GM12872 (cell line): Measurements from ENCODE around the gene YBEY.

Experiments
- TF ChIP-seq, protein P1 (sequence below): IDR thresholded peaks from 3 replicates; pipeline ENCODE4 v1.5.1; 2011; ENCODE audit warnings: low read depth, mild to moderate bottlenecking, low read length, moderate library complexity; ENCODE audit not compliant: insufficient read depth

Gene YBEY, protein sequence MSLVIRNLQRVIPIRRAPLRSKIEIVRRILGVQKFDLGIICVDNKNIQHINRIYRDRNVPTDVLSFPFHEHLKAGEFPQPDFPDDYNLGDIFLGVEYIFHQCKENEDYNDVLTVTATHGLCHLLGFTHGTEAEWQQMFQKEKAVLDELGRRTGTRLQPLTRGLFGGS

GRCh38 chr21:46285761-46286647 lies at the start of gene YBEY:
YBEY (plus strand) TSS chr21:46286342; CDS start chr21:46286914, 572 bp downstream.
- TF ChIP-seq, protein P1, sequence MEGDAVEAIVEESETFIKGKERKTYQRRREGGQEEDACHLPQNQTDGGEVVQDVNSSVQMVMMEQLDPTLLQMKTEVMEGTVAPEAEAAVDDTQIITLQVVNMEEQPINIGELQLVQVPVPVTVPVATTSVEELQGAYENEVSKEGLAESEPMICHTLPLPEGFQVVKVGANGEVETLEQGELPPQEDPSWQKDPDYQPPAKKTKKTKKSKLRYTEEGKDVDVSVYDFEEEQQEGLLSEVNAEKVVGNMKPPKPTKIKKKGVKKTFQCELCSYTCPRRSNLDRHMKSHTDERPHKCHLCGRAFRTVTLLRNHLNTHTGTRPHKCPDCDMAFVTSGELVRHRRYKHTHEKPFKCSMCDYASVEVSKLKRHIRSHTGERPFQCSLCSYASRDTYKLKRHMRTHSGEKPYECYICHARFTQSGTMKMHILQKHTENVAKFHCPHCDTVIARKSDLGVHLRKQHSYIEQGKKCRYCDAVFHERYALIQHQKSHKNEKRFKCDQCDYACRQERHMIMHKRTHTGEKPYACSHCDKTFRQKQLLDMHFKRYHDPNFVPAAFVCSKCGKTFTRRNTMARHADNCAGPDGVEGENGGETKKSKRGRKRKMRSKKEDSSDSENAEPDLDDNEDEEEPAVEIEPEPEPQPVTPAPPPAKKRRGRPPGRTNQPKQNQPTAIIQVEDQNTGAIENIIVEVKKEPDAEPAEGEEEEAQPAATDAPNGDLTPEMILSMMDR = peak; percentile 34; the same call in 2 of the 3 replicates

DNA sequence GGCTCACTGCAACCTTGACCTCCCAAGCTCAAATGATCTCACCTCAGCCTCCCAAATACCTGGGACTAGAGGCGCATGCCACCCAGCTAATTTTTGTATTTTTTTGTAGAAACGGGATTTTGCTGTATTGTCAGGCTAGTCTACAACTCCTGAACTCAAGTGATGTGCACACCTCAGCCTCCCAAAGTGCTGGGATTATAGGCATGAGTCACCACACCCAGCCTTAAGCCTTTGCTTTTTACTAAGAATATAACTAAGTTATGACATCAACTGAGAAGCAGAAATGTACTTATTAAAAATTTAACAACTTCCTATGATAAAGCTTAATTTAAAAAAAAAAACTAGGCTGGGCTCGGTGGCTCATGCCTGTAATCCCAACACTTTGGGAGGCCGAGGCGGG lies 48.7 kb upstream of the YBEY start:
- TF ChIP-seq, protein P1 = no peak

DNA sequence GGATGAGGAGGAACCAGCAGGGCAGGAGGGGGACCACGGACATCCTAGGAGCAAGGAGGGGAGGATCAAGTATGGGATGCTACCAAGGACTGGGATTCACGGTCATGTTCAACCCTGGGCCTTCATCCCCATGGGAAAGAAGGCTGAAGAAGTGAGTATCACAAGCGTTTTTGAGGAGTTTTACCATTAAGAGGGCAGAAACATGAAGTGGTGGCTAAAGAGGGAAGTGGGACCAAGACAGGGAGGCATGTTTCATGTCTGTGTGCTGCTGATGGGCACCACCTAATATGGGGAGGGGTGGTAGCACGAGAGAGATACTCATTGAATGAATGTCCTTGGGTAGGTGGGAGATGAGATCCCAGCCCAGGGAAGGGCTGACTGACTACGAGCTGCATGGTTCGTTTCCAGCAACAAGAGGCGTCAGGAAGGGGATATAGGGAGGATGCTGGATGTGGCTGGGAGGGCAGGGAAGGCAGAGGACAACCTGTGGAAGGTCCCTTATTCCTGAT lies 46.3 kb upstream of the YBEY start:
- TF ChIP-seq, protein P1 = no peak

DNA sequence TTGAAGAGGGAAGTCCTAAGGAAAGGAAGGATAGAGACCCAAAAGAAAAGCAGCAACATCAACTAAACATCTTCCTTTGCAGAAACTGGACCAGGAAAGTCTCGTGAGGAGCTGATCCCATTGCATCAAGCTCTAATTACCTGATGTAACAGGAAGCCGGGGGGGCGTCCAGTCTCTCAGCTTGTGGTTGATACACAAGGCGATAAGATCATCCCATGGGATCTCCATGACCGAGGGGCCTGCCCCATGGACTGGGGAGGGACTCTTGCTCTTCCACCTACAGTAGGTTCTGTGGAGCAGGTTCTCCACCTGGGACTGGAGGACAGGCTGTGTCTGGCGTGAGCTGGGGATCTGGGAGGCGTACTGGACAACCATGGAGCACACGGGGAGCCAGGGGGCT lies 42.8 kb upstream of the YBEY start:
- TF ChIP-seq, protein P1 = no peak

DNA sequence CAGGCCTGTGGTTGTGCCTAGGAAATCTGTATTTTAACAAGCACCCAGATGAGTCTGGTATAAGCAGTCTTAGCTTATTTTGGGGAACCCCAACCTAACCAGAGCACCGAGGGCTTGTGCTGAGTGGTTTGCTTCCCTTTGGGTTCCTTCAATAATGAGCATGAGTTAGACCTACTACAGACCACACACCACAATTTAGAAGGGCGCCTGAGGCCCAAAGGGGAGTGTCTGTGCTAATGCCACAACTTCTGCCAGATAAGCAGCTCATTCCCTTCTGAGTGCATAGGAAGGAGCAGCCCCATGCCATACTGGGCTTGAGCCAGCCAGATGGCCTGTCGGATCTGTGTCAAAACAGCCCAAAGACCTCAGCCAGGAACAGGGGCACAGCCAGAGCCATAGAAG lies 42.2 kb upstream of the YBEY start:
- TF ChIP-seq, protein P1 = no peak

DNA sequence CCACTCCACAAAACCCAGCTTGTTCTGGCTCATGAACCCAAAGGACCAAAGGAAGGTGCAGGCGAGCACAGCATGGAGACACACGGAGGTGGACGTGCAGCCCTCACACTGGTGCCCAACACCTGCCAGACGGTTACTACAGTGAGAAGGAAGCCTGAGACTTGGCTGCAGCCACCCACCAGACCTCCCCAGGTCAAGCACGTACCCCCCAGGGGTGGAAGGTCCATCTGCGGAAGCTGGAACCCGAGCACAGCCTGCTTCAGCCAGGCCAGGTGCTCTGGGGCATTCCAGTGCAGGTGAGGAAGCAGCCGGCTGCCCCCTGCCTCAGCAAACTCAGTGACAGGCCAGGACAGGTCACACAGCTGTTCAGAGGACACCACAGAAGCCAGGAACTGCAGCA lies 41.5 kb upstream of the YBEY start:
- TF ChIP-seq, protein P1 = no peak

- TF ChIP-seq, protein P1 = 0 out of 3 replicates have a peak, but pooled peaks have one; percentile 24
Measured at GRCh38 chr21:46245213-46245915, 40.8 kb upstream of the YBEY start.
